SU-DHL-6 (cell line): ENCODE results near the gene PLEKHD1.

ENCODE experiments used
- H2AFZ ChIP-seq: fragments of 200-600 bp; sonication (generic); 2 replicates; pipeline ENCODE4 v1.6.1; 2014; ENCODE audit warnings: low read depth, mild to moderate bottlenecking, moderate library complexity, mixed read lengths, antibody characterized with exemption, low read length; ENCODE audit not compliant: severe bottlenecking
- H3F3A ChIP-seq: fragments of 200-600 bp; shearing (Covaris generic); 2 replicates; pipeline ENCODE4 v1.6.0; 2016; ENCODE audit warnings: antibody characterized with exemption, mild to moderate bottlenecking; ENCODE audit not compliant: insufficient read depth
- H3K27ac ChIP-seq: fragments of 200-600 bp; sonication (generic); 2 replicates; pipeline ENCODE4 v1.5.1; 2016; ENCODE audit warnings: low read depth, mild to moderate bottlenecking, low read length, moderate library complexity, mixed read lengths
- H3K27me3 ChIP-seq: fragments of 200-600 bp; sonication (generic), shearing (Covaris generic); 2 replicates; pipeline ENCODE4 v1.6.0; 2014; ENCODE audit warnings: mild to moderate bottlenecking, low read length
- H3K36me3 ChIP-seq: fragments of 200-600 bp; sonication (generic); 2 replicates; pipeline ENCODE4 v1.6.1; 2014; ENCODE audit warnings: mild to moderate bottlenecking, low read length, mixed read lengths
- H3K4me2 ChIP-seq: fragments of 300-600, 200-600 bp; shearing (Covaris generic), sonication (generic); 2 replicates; pipeline ENCODE4 v1.6.0; 2014; ENCODE audit warnings: low read length, low read depth, mild to moderate bottlenecking; ENCODE audit not compliant: poor library complexity, severe bottlenecking
- H3K4me3 ChIP-seq: fragments of 200-600 bp; sonication (generic); 2 replicates; pipeline ENCODE4 v1.5.1; 2014; ENCODE audit warnings: antibody characterized with exemption, low read length, mild to moderate bottlenecking, mixed read lengths; ENCODE audit not compliant: insufficient read depth, poor library complexity, severe bottlenecking
- H3K79me2 ChIP-seq: fragments of 200-600 bp; sonication (generic); 2 replicates; pipeline ENCODE4 v1.6.1; 2014; ENCODE audit warnings: mild to moderate bottlenecking, low read length, moderate library complexity; ENCODE audit not compliant: insufficient read depth
- H3K9ac ChIP-seq: fragments of 200-600 bp; sonication (generic); 2 replicates; pipeline ENCODE4 v1.7.0; 2014; ENCODE audit warnings: mild to moderate bottlenecking, low read length
- H3K9me2 ChIP-seq: fragments of 200-600 bp; sonication (generic); replicated peaks from 2 replicates; pipeline ENCODE4 v1.6.1; 2014; ENCODE audit warnings: low read length; ENCODE audit not compliant: insufficient read depth
- H3K9me3 ChIP-seq: fragments of 200-600 bp; sonication (generic); 2 replicates; pipeline ENCODE4 v1.6.1; 2014; ENCODE audit warnings: low read length, mixed read lengths; ENCODE audit not compliant: insufficient read depth
- H4K20me1 ChIP-seq: fragments of 200-600 bp; sonication (generic); 2 replicates; pipeline ENCODE4 v1.6.1; 2014; ENCODE audit warnings: low read depth, mild to moderate bottlenecking, antibody characterized with exemption, low read length, moderate library complexity, mixed read lengths
- CTCF ChIP-seq: fragments of 200-600 bp; sonication (generic); IDR thresholded peaks from one replicate; pipeline ENCODE4 v1.5.1; 2017; ENCODE audit warnings: antibody characterized with exemption, mild to moderate bottlenecking, low read length, moderate library complexity; ENCODE audit not compliant: insufficient read depth, poor library complexity, severe bottlenecking
- EZH2phosphoT487 ChIP-seq: fragments of 200-600 bp; sonication (generic), shearing (Covaris generic); conservative IDR thresholded peaks from 2 replicates; pipeline ENCODE4 v1.6.1; 2018; ENCODE audit warnings: mild to moderate bottlenecking, antibody characterized with exemption, low read length, moderate library complexity, mixed read lengths

Gene PLEKHD1

GRCh38 chr14:69459122-69459521 lies 25.4 kb upstream of the PLEKHD1 start:
- no peaks in the 10 kb centered on the region for H3K9me3 ChIP-seq
- peaks cover 17% of the 10 kb centered on the region for H3K36me3 ChIP-seq
- H3K4me2 ChIP-seq, result no peak overlapping the region

GRCh38 chr14:69460093-69460701 lies 24.3 kb upstream of the PLEKHD1 start:
- peaks cover 17% of the 10 kb centered on the region for H3K36me3 ChIP-seq

More at GRCh38 chr14:69459122-69459521, 25.4 kb upstream of the PLEKHD1 start:
- no peak for TF ChIP-seq EZH2phosphoT487
- no peak for TF ChIP-seq CTCF
- no peaks in the 10 kb centered on the region for H3K27me3 ChIP-seq
- no peaks in the 10 kb centered on the region for H3F3A ChIP-seq
- no peaks in the 10 kb centered on the region for H3K9me2 ChIP-seq
- no peak overlapping the region for H3K9ac ChIP-seq
- no peaks in the 10 kb centered on the region for H3K79me2 ChIP-seq
- H3K4me3 ChIP-seq, result no peak overlapping the region
- no peaks in the 10 kb centered on the region for H4K20me1 ChIP-seq
- no peak overlapping the region for H2AFZ ChIP-seq
- H3K27ac ChIP-seq, result no peak overlapping the region

GRCh38 chr14:69464379-69464778 lies 20.1 kb upstream of the PLEKHD1 start:
- Histone ChIP-seq H3K9me2 (no peaks in the 10 kb centered on the region), H3K27ac (no peak overlapping the region), H3K27me3 (no peaks in the 10 kb centered on the region), H3K36me3 (peaks cover 5% of the 10 kb centered on the region; the same call in 1 of the 2 replicates), H3K4me3 (no peak overlapping the region), H3K79me2 (no peaks in the 10 kb centered on the region), H3K9me3 (no peaks in the 10 kb centered on the region), H3K4me2 (no peak overlapping the region), H4K20me1 (no peaks in the 10 kb centered on the region), H3F3A (no peaks in the 10 kb centered on the region), H3K9ac (no peak overlapping the region), H2AFZ (no peak overlapping the region)
- TF ChIP-seq EZH2phosphoT487 (no peak), CTCF (no peak)

More at GRCh38 chr14:69460093-69460701, 24.3 kb upstream of the PLEKHD1 start:
- no peaks in the 10 kb centered on the region for H3K9me3 ChIP-seq
- H3K79me2 ChIP-seq, result no peaks in the 10 kb centered on the region
- no peak overlapping the region for H3K27ac ChIP-seq
- no peaks in the 10 kb centered on the region for H3K27me3 ChIP-seq
- H2AFZ ChIP-seq, result no peak overlapping the region
- H3F3A ChIP-seq, result no peaks in the 10 kb centered on the region
- no peak overlapping the region for H3K4me2 ChIP-seq
- no peak overlapping the region for H3K4me3 ChIP-seq
- no peaks in the 10 kb centered on the region for H3K9me2 ChIP-seq
- H3K9ac ChIP-seq, result no peak overlapping the region
- TF ChIP-seq CTCF (peak; percentile 69), EZH2phosphoT487 (no peak)
- no peaks in the 10 kb centered on the region for H4K20me1 ChIP-seq
